HepG2 (cell line): ENCODE results near the gene SOCS7. TPM values are rescaled to one million over a fixed set of nuclear protein-coding genes. Genes with fewer than 3 reads are reported as not detected.

ENCODE experiments used
- ATAD3A ChIP-seq: sonication (generic); formaldehyde crosslinking; IDR thresholded peaks from 2 replicates; pipeline ENCODE4 v1.4.0; 2020; ENCODE audit warnings: missing genetic modification reagents
- ATRX ChIP-seq: sonication (generic); formaldehyde crosslinking; IDR thresholded peaks from 2 replicates; pipeline ENCODE4 v1.4.0; 2020; ENCODE audit warnings: missing genetic modification reagents, borderline replicate concordance
- BCL6 ChIP-seq: IDR thresholded peaks from 2 replicates; pipeline ENCODE4 v1.6.1; 2016; ENCODE audit warnings: missing genetic modification reagents, missing compliant biosample characterization
- CBFB ChIP-seq: sonication (generic); formaldehyde crosslinking; IDR thresholded peaks from 2 replicates; pipeline ENCODE4 v1.4.0; 2020; ENCODE audit warnings: missing genetic modification reagents
- HNF4A ChIP-seq: sonication (generic); formaldehyde crosslinking; IDR thresholded peaks from 2 replicates; pipeline ENCODE4 v1.4.0; 2020; ENCODE audit warnings: missing genetic modification reagents
- MLLT10 ChIP-seq: sonication (generic); formaldehyde crosslinking; IDR thresholded peaks from 2 replicates; pipeline ENCODE4 v1.4.0; 2020; ENCODE audit warnings: missing genetic modification reagents
- NFE2L2 ChIP-seq: fragments of 150-350 bp; IDR thresholded peaks from 2 replicates; pipeline ENCODE4 v1.6.1; 2014; ENCODE audit warnings: low read length
- NFKBIZ ChIP-seq: IDR thresholded peaks from 2 replicates; pipeline ENCODE4 v1.6.1; 2018; ENCODE audit warnings: missing genetic modification reagents, missing compliant biosample characterization
- NRL ChIP-seq: sonication (generic); formaldehyde crosslinking; IDR thresholded peaks from 2 replicates; pipeline ENCODE4 v1.5.0; 2020; ENCODE audit warnings: missing genetic modification reagents, mild to moderate bottlenecking, moderate library complexity, borderline replicate concordance
- PHF8 ChIP-seq: sonication (generic); formaldehyde crosslinking; IDR thresholded peaks from 2 replicates; pipeline ENCODE4 v1.5.0; 2020; ENCODE audit warnings: missing genetic modification reagents
- PPARG ChIP-seq: conservative IDR thresholded peaks from 2 replicates; pipeline ENCODE4 v1.6.1; 2016; ENCODE audit warnings: missing biosample characterization, missing genetic modification reagents
- SOX5 ChIP-seq: IDR thresholded peaks from 2 replicates; pipeline ENCODE4 v1.6.1; 2016; ENCODE audit warnings: borderline replicate concordance
- SPEN ChIP-seq: sonication (generic); formaldehyde crosslinking; IDR thresholded peaks from 2 replicates; pipeline ENCODE4 v1.5.1; 2020; ENCODE audit warnings: low read depth, mild to moderate bottlenecking, missing genetic modification reagents
- ZBTB38 ChIP-seq: sonication (generic); formaldehyde crosslinking; IDR thresholded peaks from 2 replicates; pipeline ENCODE4 v1.5.1; 2020; ENCODE audit warnings: mild to moderate bottlenecking, missing genetic modification reagents
- ZNF160 ChIP-seq: sonication (generic); formaldehyde crosslinking; IDR thresholded peaks from 2 replicates; pipeline ENCODE4 v1.8.0; 2022; ENCODE audit warnings: mild to moderate bottlenecking, inconsistent platforms, missing genetic modification reagents
- ZNF607 ChIP-seq: sonication (generic); formaldehyde crosslinking; IDR thresholded peaks from 2 replicates; pipeline ENCODE4 v1.5.1; 2020; ENCODE audit warnings: missing genetic modification reagents, mild to moderate bottlenecking, borderline replicate concordance
- ZNF629 ChIP-seq: sonication (generic); formaldehyde crosslinking; conservative IDR thresholded peaks from 2 replicates; pipeline ENCODE4 v1.5.0; 2020; ENCODE audit warnings: missing genetic modification reagents
- ZNF652 ChIP-seq: IDR thresholded peaks from 2 replicates; pipeline ENCODE4 v1.6.1; 2016; ENCODE audit warnings: low read depth, borderline replicate concordance
- ZNF720 ChIP-seq: sonication (generic); formaldehyde crosslinking; IDR thresholded peaks from 2 replicates; pipeline ENCODE4 v1.4.0; 2020; ENCODE audit warnings: missing genetic modification reagents
- ZNF768 ChIP-seq: sonication (generic); formaldehyde crosslinking; IDR thresholded peaks from 2 replicates; pipeline ENCODE4 v1.4.0; 2020; ENCODE audit warnings: missing genetic modification reagents
- ZNF781 ChIP-seq: sonication (generic); formaldehyde crosslinking; IDR thresholded peaks from 2 replicates; pipeline ENCODE4 v1.5.1; 2020; ENCODE audit warnings: borderline replicate concordance, mild to moderate bottlenecking, missing genetic modification reagents; ENCODE audit errors: not compliant biosample characterization
- ZSCAN25 ChIP-seq: sonication (generic); formaldehyde crosslinking; IDR thresholded peaks from 2 replicates; pipeline ENCODE4 v1.8.0; 2022; ENCODE audit warnings: mild to moderate bottlenecking, missing genetic modification reagents
- ZZZ3 ChIP-seq: sonication (generic); formaldehyde crosslinking; IDR thresholded peaks from 2 replicates; pipeline ENCODE4 v1.4.0; 2020; ENCODE audit warnings: missing genetic modification reagents, mild to moderate bottlenecking, borderline replicate concordance
- polyA plus RNA-seq, 8 experiments: library from polyadenylated mRNA; depleted of rRNA in 3 of 8; stranded (reverse) in 7 of 8; unstranded in 1 of 8; fragments of >200 nt; fragmentation: Illumina TruSeq in 4 of 8; extraction: Trizol in 4 of 8; gene quantifications; 2 replicates each; pipeline versions ENCODE4 v1.2.1 to v1.2.3, GENCODE V29; 2011 to 2016; ENCODE audit warnings: low read depth in 4 of 8, missing spikeins in 1 of 8, mixed read lengths in 1 of 8; ENCODE audit not compliant: insufficient read depth in 1 of 8
- total RNA-seq, 5 experiments: library from RNA; depleted of rRNA; stranded (reverse); fragments of >200 nt; fragmentation: Illumina TruSeq; extraction: Trizol; gene quantifications; 2 replicates each; pipeline ENCODE4 v1.2.3, GENCODE V29; 2016; ENCODE audit warnings: low read depth in 1 of 5
- TF ChIP-seq, protein P1 (sequence below): sonication (generic); formaldehyde crosslinking; IDR thresholded peaks from 2 replicates; pipeline ENCODE4 v1.5.0; 2020; ENCODE audit warnings: mild to moderate bottlenecking, missing genetic modification reagents
- TF ChIP-seq, protein P2 (sequence below): sonication (generic); formaldehyde crosslinking; IDR thresholded peaks from 2 replicates; pipeline ENCODE4 v1.4.0; 2020; ENCODE audit warnings: mild to moderate bottlenecking, missing genetic modification reagents
- TF ChIP-seq, protein P3 (sequence below): sonication (generic); formaldehyde crosslinking; IDR thresholded peaks from 2 replicates; pipeline ENCODE4 v1.4.0; 2020; ENCODE audit warnings: missing genetic modification reagents, borderline replicate concordance

SOCS7 gene
- total and polyA plus RNA-seq, 2 of the 13 experiments (the other 11 are each of a cell fraction or from before 2014, with no cell fraction given): 19.2 to 24.2 TPM

DNA sequence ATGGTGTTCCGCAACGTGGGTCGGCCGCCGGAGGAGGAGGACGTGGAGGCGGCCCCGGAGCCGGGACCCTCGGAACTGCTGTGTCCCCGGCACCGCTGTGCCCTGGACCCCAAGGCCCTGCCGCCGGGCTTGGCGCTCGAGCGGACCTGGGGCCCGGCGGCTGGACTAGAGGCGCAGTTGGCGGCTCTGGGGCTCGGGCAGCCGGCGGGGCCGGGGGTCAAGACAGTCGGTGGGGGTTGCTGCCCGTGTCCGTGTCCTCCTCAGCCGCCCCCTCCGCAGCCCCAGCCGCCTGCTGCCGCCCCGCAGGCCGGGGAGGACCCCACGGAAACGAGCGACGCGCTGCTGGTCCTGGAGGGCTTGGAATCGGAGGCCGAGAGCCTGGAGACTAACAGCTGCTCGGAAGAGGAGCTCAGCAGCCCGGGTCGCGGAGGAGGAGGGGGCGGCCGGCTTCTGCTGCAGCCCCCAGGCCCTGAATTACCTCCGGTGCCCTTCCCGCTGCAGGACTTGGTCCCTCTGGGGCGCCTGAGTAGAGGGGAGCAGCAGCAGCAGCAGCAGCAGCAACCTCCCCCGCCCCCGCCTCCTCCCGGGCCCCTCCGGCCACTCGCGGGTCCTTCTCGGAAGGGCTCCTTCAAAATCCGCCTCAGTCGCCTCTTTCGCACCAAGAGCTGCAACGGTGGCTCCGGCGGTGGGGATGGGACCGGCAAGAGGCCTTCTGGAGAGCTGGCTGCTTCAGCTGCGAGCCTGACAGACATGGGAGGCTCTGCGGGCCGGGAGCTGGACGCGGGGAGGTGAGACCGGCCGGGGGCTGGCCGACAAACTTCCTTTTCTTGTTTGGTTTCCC, 821 bp downstream of the SOCS7 start (continued):
- TF ChIP-seq, protein P1, sequence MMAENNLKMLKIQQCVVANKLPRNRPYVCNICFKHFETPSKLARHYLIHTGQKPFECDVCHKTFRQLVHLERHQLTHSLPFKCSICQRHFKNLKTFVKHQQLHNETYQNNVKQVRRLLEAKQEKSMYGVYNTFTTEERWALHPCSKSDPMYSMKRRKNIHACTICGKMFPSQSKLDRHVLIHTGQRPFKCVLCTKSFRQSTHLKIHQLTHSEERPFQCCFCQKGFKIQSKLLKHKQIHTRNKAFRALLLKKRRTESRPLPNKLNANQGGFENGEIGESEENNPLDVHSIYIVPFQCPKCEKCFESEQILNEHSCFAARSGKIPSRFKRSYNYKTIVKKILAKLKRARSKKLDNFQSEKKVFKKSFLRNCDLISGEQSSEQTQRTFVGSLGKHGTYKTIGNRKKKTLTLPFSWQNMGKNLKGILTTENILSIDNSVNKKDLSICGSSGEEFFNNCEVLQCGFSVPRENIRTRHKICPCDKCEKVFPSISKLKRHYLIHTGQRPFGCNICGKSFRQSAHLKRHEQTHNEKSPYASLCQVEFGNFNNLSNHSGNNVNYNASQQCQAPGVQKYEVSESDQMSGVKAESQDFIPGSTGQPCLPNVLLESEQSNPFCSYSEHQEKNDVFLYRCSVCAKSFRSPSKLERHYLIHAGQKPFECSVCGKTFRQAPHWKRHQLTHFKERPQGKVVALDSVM: no peak
- no peak for TF ChIP-seq SPEN (CRISPR knock-in tag)
- no peak for TF ChIP-seq HNF4A
- TF ChIP-seq ZBTB38 (CRISPR knock-in tag): no peak
- no peak for TF ChIP-seq NFE2L2
- TF ChIP-seq ZNF629 (CRISPR knock-in tag): no peak
- no peak for TF ChIP-seq ZNF720 (CRISPR knock-in tag)
- no peak for TF ChIP-seq ZNF768
- TF ChIP-seq ZNF607 (CRISPR knock-in tag): no peak
- TF ChIP-seq ZNF781 (CRISPR knock-in tag): no peak
- TF ChIP-seq, protein P2, sequence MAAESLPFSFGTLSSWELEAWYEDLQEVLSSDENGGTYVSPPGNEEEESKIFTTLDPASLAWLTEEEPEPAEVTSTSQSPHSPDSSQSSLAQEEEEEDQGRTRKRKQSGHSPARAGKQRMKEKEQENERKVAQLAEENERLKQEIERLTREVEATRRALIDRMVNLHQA (CRISPR knock-in tag): no peak
- no peak; the same call in 1 of the 2 replicates for TF ChIP-seq ZNF160
- TF ChIP-seq, protein P3, sequence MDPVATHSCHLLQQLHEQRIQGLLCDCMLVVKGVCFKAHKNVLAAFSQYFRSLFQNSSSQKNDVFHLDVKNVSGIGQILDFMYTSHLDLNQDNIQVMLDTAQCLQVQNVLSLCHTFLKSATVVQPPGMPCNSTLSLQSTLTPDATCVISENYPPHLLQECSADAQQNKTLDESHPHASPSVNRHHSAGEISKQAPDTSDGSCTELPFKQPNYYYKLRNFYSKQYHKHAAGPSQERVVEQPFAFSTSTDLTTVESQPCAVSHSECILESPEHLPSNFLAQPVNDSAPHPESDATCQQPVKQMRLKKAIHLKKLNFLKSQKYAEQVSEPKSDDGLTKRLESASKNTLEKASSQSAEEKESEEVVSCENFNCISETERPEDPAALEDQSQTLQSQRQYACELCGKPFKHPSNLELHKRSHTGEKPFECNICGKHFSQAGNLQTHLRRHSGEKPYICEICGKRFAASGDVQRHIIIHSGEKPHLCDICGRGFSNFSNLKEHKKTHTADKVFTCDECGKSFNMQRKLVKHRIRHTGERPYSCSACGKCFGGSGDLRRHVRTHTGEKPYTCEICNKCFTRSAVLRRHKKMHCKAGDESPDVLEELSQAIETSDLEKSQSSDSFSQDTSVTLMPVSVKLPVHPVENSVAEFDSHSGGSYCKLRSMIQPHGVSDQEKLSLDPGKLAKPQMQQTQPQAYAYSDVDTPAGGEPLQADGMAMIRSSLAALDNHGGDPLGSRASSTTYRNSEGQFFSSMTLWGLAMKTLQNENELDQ (CRISPR knock-in tag): no peak
- no peak for TF ChIP-seq MLLT10 (CRISPR knock-in tag)
- no peak for TF ChIP-seq ZNF652
- no peak for TF ChIP-seq ATAD3A (CRISPR knock-in tag)
- TF ChIP-seq ATRX: no peak
- TF ChIP-seq PPARG (CRISPR knock-in tag): no peak; the same call in 1 of the 2 replicates
- TF ChIP-seq NRL (CRISPR knock-in tag): no peak
- no peak for TF ChIP-seq SOX5 (CRISPR knock-in tag)
- TF ChIP-seq NFKBIZ (CRISPR knock-in tag): 0 out of 2 replicates have a peak, but pooled peaks have one; percentile 29
- no peak; the same call in 1 of the 2 replicates for TF ChIP-seq BCL6 (CRISPR knock-in tag)
- 0 out of 2 replicates have a peak, but pooled peaks have one; percentile 22 for TF ChIP-seq ZZZ3 (CRISPR knock-in tag)
- no peak; the same call in 1 of the 2 replicates for TF ChIP-seq PHF8
- TF ChIP-seq ZSCAN25: no peak
- 0 out of 2 replicates have a peak, but pooled peaks have one; percentile 48 for TF ChIP-seq CBFB (CRISPR knock-in tag)
